GM12878 (cell line): ENCODE results near the gene SYK. TPM values are rescaled to one million over a fixed set of nuclear protein-coding genes. Genes with fewer than 3 reads are reported as not detected.

Experiments used
- ASH2L ChIP-seq: fragments of 300-600, 200-600 bp; sonication (generic); IDR thresholded peaks from 2 replicates; pipeline ENCODE4 v1.6.1; 2017; ENCODE audit warnings: low read depth, mild to moderate bottlenecking, borderline replicate concordance
- BACH1 ChIP-seq: fragments of 450-650 bp; IDR thresholded peaks from 2 replicates; pipeline ENCODE4 v1.6.1; 2017; ENCODE audit warnings: mild to moderate bottlenecking, borderline replicate concordance
- CEBPB ChIP-seq, 2 experiments: fragments of 150-350 bp in 1 of 2; IDR thresholded peaks; 2 replicates each; pipeline ENCODE4 v1.6.1; 2012 to 2014; ENCODE audit warnings: low read depth in 2 of 2, low read length in 2 of 2, borderline replicate concordance in 1 of 2, inconsistent platforms in 1 of 2
- CEBPZ ChIP-seq: fragments of 150-350 bp; IDR thresholded peaks from 2 replicates; pipeline ENCODE4 v1.6.1; 2016; ENCODE audit warnings: low read depth, low read length
- CHD2 ChIP-seq: IDR thresholded peaks from 2 replicates; pipeline ENCODE4 v1.6.1; 2011; ENCODE audit warnings: low read depth, low read length, improper control_type of control experiment, borderline replicate concordance
- CREM ChIP-seq: IDR thresholded peaks from 2 replicates; pipeline ENCODE4 v1.6.1; 2014; ENCODE audit warnings: antibody characterized with exemption, low read depth
- CTCF ChIP-seq, 3 experiments: IDR thresholded peaks in 2 of 3; conservative IDR thresholded peaks in 1 of 3; 2 replicates each; pipeline ENCODE4 v1.5.1; 2011; ENCODE audit warnings: low read depth in 3 of 3, low read length in 3 of 3, mild to moderate bottlenecking in 3 of 3, control low read depth in 2 of 3, moderate library complexity in 2 of 3, inconsistent platforms in 1 of 3, mixed read lengths in 1 of 3; ENCODE audit not compliant: control insufficient read depth in 2 of 3, insufficient read depth in 1 of 3; ENCODE audit errors: extremely low read depth in 1 of 3
- ELK1 ChIP-seq: IDR thresholded peaks from 2 replicates; pipeline ENCODE4 v1.6.1; 2012; ENCODE audit warnings: low read depth, low read length, improper control_type of control experiment
- IKZF1 ChIP-seq: fragments of 450-650 bp; conservative IDR thresholded peaks from 2 replicates; pipeline ENCODE4 v1.6.1; 2017; ENCODE audit warnings: antibody characterized with exemption, mild to moderate bottlenecking
- JUND ChIP-seq: IDR thresholded peaks from 2 replicates; pipeline ENCODE4 v1.6.1; 2012; ENCODE audit warnings: low read depth, mild to moderate bottlenecking, low read length, improper control_type of control experiment, moderate library complexity
- NBN ChIP-seq: fragments of 450-650 bp; IDR thresholded peaks from 2 replicates; pipeline ENCODE4 v1.6.1; 2016
- PKNOX1 ChIP-seq: fragments of 450-650 bp; IDR thresholded peaks from 2 replicates; pipeline ENCODE4 v1.6.1; 2016; ENCODE audit warnings: mild to moderate bottlenecking
- POLR2AphosphoS2 ChIP-seq: IDR thresholded peaks from 2 replicates; pipeline ENCODE4 v1.6.1; 2011; ENCODE audit warnings: low read depth, mild to moderate bottlenecking, low read length, improper control_type of control experiment, moderate library complexity
- RUNX3 ChIP-seq: IDR thresholded peaks from 2 replicates; pipeline ENCODE4 v1.6.1; 2012; ENCODE audit warnings: low read length, inconsistent platforms
- SUZ12 ChIP-seq: fragments of 200-600 bp; sonication (generic); IDR thresholded peaks from one replicate; pipeline ENCODE4 v1.6.1; 2018; ENCODE audit warnings: antibody characterized with exemption, mild to moderate bottlenecking; ENCODE audit not compliant: unreplicated experiment
- TBL1XR1 ChIP-seq: IDR thresholded peaks from 2 replicates; pipeline ENCODE4 v1.6.1; 2012; ENCODE audit warnings: low read depth, low read length, improper control_type of control experiment
- TCF12 ChIP-seq: IDR thresholded peaks from 2 replicates; pipeline ENCODE4 v1.6.1; 2011; ENCODE audit warnings: low read depth, mild to moderate bottlenecking, low read length
- ZBED1 ChIP-seq: IDR thresholded peaks from 2 replicates; pipeline ENCODE4 v1.6.1; 2016; ENCODE audit warnings: borderline replicate concordance
- ZNF217 ChIP-seq: fragments of 450-650 bp; IDR thresholded peaks from 2 replicates; pipeline ENCODE4 v1.6.1; 2017; ENCODE audit warnings: antibody characterized with exemption, mild to moderate bottlenecking
- ZNF592 ChIP-seq: fragments of 450-650 bp; IDR thresholded peaks from 2 replicates; pipeline ENCODE4 v1.6.1; 2017; ENCODE audit warnings: mild to moderate bottlenecking, moderate library complexity
- polyA plus RNA-seq, 11 experiments: library from polyadenylated mRNA; depleted of rRNA in 4 of 11; unstranded in 6 of 11; stranded (reverse) in 5 of 11; fragments of >200 nt; fragmentation: Nextera tagmentation in 4 of 11; fragmentation: Illumina TruSeq in 1 of 11; extraction: Ambion mirVana in 4 of 11; extraction: Trizol in 1 of 11; gene quantifications; 1 replicate in 1 of 11; 2 replicates in 10 of 11; pipeline versions ENCODE4 v1.2.1 to v1.2.3, GENCODE V29; 2011 to 2016; ENCODE audit warnings: inconsistent platforms in 2 of 11, missing spikeins in 2 of 11, low read depth in 1 of 11
- total RNA-seq, 4 experiments: library from RNA; depleted of rRNA in 3 of 4; stranded (reverse); fragments of >200 nt in 3 of 4; fragmentation: Illumina TruSeq in 1 of 4; extraction: Trizol in 1 of 4; gene quantifications; 2 replicates each; pipeline versions ENCODE4 v1.2.1 to v1.2.3, GENCODE V29; 2013 to 2021

The SYK gene
- total and polyA plus RNA-seq, 10 of the 15 experiments (the other 5 are each of a cell fraction or from before 2014, with no cell fraction given) = 6.5 to 135 (median 68.8) TPM

- TF ChIP-seq CEBPZ = no peak
- TF ChIP-seq CHD2 = no peak
- no peak for TF ChIP-seq ZBED1
- TF ChIP-seq JUND = no peak
- no peak for TF ChIP-seq POLR2AphosphoS2
- no peak for TF ChIP-seq SUZ12
- 0 out of 2 replicates have a peak, but pooled peaks have one; percentile 10 for TF ChIP-seq CREM
- no peak for TF ChIP-seq BACH1
- TF ChIP-seq PKNOX1 = no peak
- no peak for TF ChIP-seq NBN
- no peak for TF ChIP-seq TBL1XR1
- peak; percentile 91; the same call in 1 of the 2 replicates for TF ChIP-seq TCF12
- TF ChIP-seq IKZF1 = peak; percentile 86
- peak; percentile 55 for TF ChIP-seq RUNX3
- TF ChIP-seq CEBPB (IDR thresholded peaks at IDR 0.05; ENCODE audit: borderline replicate concordance in 1 of 2, low read depth in 2 of 2, low read length in 2 of 2) = no peak
- no peak for TF ChIP-seq ASH2L
- TF ChIP-seq CTCF (IDR thresholded peaks at IDR 0.05 in 2 of 3, conservative IDR thresholded peaks at IDR 0.05 in 1 of 3; ENCODE audit: control insufficient read depth in 2 of 3, extremely low read depth in 1 of 3, insufficient read depth in 1 of 3, low read depth in 3 of 3, low read length in 3 of 3) = no peak
- no peak for TF ChIP-seq ELK1
- TF ChIP-seq ZNF592 = no peak
- 0 out of 2 replicates have a peak, but pooled peaks have one; percentile 20 for TF ChIP-seq ZNF217
Observed at GRCh38 chr9:90830977-90831376, 29.4 kb downstream of the SYK start (continued).
